NCI-H524 (cell line): Measurements from ENCODE around the gene PHOX2A.
"Not testable (repeated sequence)": the region's sequence is repeated elsewhere in the genome, so short reads cannot be mapped to it uniquely, and the experiment has no call there.

ENCODE experiments used
- DNase-seq, 2 experiments: peaks; one replicate each; lab custom pipeline; 2025; lab: John Stamatoyannopoulos, UW

The PHOX2A gene

GRCh38 chr11:72244060-72244360, at the start of gene PHOX2A:
Gene PHOX2A, minus strand, starts transcription at chr11:72244176. Its CDS starts 172 bp downstream, at chr11:72244004.
- DNase-seq = no peak

GRCh38 chr11:72293391-72293790, 49.4 kb upstream of the PHOX2A start:
- DNase-seq = no peak

GRCh38 chr11:72292106-72292785, 48.3 kb upstream of the PHOX2A start:
- DNase-seq = no peak

- DNase-seq = not testable (repeated sequence)
These were observed 46.8 kb upstream of the PHOX2A start for GRCh38 chr11:72290741-72291140.

- no peak for DNase-seq
These were observed 43.3 kb upstream of the PHOX2A start for GRCh38 chr11:72287293-72287692.

GRCh38 chr11:72283947-72284346, 40.0 kb upstream of the PHOX2A start:
- no peak for DNase-seq

- no peak for DNase-seq
These were observed 36.8 kb upstream of the PHOX2A start for GRCh38 chr11:72280726-72281315.

- no peak for DNase-seq
These were observed 36.1 kb upstream of the PHOX2A start for GRCh38 chr11:72280037-72280436.

- DNase-seq = no peak
These were observed 34.9 kb upstream of the PHOX2A start for GRCh38 chr11:72278905-72279304.

- DNase-seq = no peak
These were observed 30.5 kb upstream of the PHOX2A start for GRCh38 chr11:72274435-72274834.

GRCh38 chr11:72271980-72272379, 28.0 kb upstream of the PHOX2A start:
- no peak for DNase-seq

- no peak for DNase-seq
These were observed 24.1 kb upstream of the PHOX2A start for GRCh38 chr11:72267956-72268617.

- DNase-seq = not testable (repeated sequence)
These were observed 23.0 kb upstream of the PHOX2A start for GRCh38 chr11:72266960-72267359.

- no peak for DNase-seq
These were observed 22.0 kb upstream of the PHOX2A start for GRCh38 chr11:72265951-72266350.

- no peak for DNase-seq
These were observed 19.4 kb upstream of the PHOX2A start for GRCh38 chr11:72263361-72263760.

GRCh38 chr11:72260574-72260973, 16.6 kb upstream of the PHOX2A start:
- DNase-seq = no peak

- DNase-seq = no peak
These were observed 15.5 kb upstream of the PHOX2A start for GRCh38 chr11:72259490-72259889.

- no peak for DNase-seq
These were observed 13.6 kb upstream of the PHOX2A start for GRCh38 chr11:72257570-72257969.

- no peak for DNase-seq
These were observed 10.5 kb upstream of the PHOX2A start for GRCh38 chr11:72254299-72254993.

GRCh38 chr11:72253392-72253791, 9.4 kb upstream of the PHOX2A start:
- no peak for DNase-seq

- no peak for DNase-seq
These were observed 7.6 kb upstream of the PHOX2A start for GRCh38 chr11:72251614-72252013.

GRCh38 chr11:72250661-72251464, 6.9 kb upstream of the PHOX2A start:
- no peak for DNase-seq
